Measurements from ENCODE around the gene POLG2. TPM values are rescaled to one million over a fixed set of nuclear protein-coding genes. Genes with fewer than 3 reads are reported as not detected.
"Not testable (repeated sequence)": the region's sequence is repeated elsewhere in the genome, so short reads cannot be mapped to it uniquely, and the experiment has no call there.

Gene POLG2
- total RNA-seq, 4 donors from 2014 or later, result 10.6 to 15.0 (median 13.1) TPM

DNA sequence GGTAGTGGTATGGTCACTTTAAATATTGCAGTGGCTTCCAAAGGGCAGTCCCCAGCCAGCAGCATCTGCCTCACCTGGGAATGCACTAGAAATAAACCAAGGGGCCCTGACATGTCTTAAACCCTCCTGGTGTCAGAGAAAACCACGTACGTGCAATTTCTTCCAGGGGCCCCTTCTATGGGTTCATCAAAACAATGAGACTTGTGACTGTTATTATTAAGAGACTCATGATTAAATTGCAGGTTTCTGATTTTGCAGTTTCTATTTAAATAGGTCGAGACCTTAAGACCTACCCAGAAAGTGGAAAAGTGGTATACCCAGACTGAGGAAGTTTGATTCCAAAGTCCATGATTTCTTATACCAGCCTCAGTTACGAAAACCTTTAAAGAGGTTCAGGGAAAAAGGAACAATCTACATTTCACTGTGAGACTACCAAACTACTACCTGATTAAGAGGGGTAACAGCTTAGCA is 746 bp upstream of the POLG2 start:
- H3K4me3 ChIP-seq (replicated peaks in 1 of 3), result peak overlapping the region in 2 of 3 donors; percentile 41 to 56
- 61 to 70% methylated on average over 4 of the region's 4 CpGs for WGBS, 2 donors
- DNase-seq, result no peak
- intact Hi-C loops (cut with DNase I), result loop anchor here (10.0 kb wide), 1 partner anchor 193 kb away; no protein-coding TSS in a partner anchor
- H3K27me3 ChIP-seq, result no peaks in the 10 kb centered on the region
- no peak for TF ChIP-seq POLR2A (IDR thresholded peaks at IDR 0.05)
- TF ChIP-seq, protein P1, sequence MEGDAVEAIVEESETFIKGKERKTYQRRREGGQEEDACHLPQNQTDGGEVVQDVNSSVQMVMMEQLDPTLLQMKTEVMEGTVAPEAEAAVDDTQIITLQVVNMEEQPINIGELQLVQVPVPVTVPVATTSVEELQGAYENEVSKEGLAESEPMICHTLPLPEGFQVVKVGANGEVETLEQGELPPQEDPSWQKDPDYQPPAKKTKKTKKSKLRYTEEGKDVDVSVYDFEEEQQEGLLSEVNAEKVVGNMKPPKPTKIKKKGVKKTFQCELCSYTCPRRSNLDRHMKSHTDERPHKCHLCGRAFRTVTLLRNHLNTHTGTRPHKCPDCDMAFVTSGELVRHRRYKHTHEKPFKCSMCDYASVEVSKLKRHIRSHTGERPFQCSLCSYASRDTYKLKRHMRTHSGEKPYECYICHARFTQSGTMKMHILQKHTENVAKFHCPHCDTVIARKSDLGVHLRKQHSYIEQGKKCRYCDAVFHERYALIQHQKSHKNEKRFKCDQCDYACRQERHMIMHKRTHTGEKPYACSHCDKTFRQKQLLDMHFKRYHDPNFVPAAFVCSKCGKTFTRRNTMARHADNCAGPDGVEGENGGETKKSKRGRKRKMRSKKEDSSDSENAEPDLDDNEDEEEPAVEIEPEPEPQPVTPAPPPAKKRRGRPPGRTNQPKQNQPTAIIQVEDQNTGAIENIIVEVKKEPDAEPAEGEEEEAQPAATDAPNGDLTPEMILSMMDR (IDR thresholded peaks at IDR 0.05), result no peak
- H3K36me3 ChIP-seq, result peaks cover 48 to 54% of the 10 kb centered on the region in 2 donors
- no peaks in the 10 kb centered on the region for H3K9me3 ChIP-seq
- H3K27ac ChIP-seq, result peak overlapping the region in 2 of 3 donors; percentile 26 to 76
- H3K4me1 ChIP-seq, result peaks cover 10 to 46% of the 10 kb centered on the region in 2 donors

DNA sequence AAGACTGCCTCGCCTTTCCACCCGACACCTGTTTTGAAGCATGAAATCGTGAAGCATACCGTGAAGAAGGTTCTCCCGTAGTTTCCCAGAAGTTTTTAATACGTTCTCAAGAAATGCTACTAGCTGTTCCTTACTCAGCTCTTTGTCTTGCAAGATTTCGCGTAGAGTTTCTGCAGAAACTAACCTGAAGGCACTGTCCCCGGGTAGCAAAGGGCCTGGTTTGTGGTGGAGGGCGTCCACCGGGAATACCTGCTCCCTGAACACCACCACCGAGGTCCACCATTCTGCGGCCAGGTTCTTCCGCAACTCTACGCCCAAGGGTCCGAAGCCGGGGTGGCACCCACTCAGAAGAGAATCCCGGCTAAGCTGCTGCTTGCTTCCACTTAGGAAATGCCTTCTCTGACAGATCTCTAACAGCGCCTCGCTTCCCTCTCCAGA is 487 bp downstream of the POLG2 start:
- H3K4me1 ChIP-seq, result peaks cover 10 to 35% of the 10 kb centered on the region in 2 donors
- DNase-seq, result no peak
- intact Hi-C loops (cut with DNase I), result loop anchor here (10.0 kb wide), 1 partner anchor 192 kb away; no protein-coding TSS in a partner anchor
- H3K9me3 ChIP-seq, result no peaks in the 10 kb centered on the region
- H3K27ac ChIP-seq, result peak overlapping the region in 2 of 3 donors; percentile 26 to 76
- peak overlapping the region; percentile 41 to 56 (median 50) for H3K4me3 ChIP-seq (replicated peaks in 1 of 3)
- H3K36me3 ChIP-seq, result peaks cover 46% of the 10 kb centered on the region in 2 donors
- no peaks in the 10 kb centered on the region for H3K27me3 ChIP-seq
- TF ChIP-seq, protein P1 (IDR thresholded peaks at IDR 0.05), result no peak
- no peak for TF ChIP-seq POLR2A (IDR thresholded peaks at IDR 0.05)
- WGBS, 2 donors, result 1 to 4% methylated on average over 18 to 20 of the region's 20 CpGs

DNA sequence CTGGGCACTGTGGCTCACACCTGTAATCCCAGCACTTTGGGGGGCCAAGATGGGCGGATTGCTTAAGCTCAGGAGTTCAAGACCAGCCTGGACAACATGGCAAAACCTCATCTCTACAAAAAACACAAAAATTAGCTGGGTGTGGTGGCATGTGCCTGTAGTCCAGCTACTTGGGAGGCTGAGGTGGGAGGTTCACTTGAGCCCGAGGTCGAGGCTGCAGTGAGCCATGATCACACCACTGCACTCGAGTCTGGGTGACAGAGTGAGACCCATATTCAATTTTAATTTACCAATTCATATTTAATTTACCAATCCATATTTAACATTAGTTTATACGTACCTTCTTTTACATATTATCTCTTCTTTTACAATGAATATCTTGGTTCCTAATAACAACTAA is 1.6 kb downstream of the POLG2 start:
- not testable (repeated sequence) for H3K27me3 ChIP-seq; H3K9me3 ChIP-seq; H3K27ac ChIP-seq; DNase-seq; H3K4me3 ChIP-seq (replicated peaks in 1 of 3)
- WGBS, 2 donors, result 93 to 94% methylated on average over 5 of the region's 5 CpGs
- intact Hi-C loops (cut with DNase I), result loop anchor here (10.0 kb wide), 1 partner anchor 190 kb away; no protein-coding TSS in a partner anchor
- Histone ChIP-seq H3K36me3 (peaks cover 39 to 42% of the 10 kb centered on the region in 2 donors), H3K4me1 (peaks cover 10 to 26% of the 10 kb centered on the region in 2 donors)

DNA sequence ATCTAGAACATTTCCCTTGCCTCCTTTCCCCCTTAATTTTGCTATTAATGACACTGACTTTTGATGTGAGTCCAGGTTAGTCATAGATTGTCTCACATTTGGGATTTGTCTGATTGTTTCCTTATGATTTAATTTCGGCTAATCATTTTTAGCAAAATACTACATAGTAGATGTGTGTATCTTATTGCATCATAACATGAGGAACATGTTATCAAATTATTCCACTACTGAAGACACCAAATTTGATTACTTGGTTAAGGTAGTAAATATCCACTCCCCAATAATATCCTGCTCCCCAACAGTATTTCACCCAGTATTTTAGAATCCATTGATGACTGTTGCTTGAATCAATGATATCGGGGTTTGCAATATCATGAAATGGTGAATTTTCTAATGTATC is 2.7 kb downstream of the POLG2 start:
- Histone ChIP-seq H3K36me3 (peaks cover 36 to 38% of the 10 kb centered on the region in 2 donors), H3K27ac (no peak overlapping the region), H3K4me1 (peaks cover 10 to 26% of the 10 kb centered on the region in 2 donors), H3K9me3 (no peaks in the 10 kb centered on the region), H3K4me3 (replicated peaks in 1 of 3) (no peak overlapping the region), H3K27me3 (no peaks in the 10 kb centered on the region)
- WGBS, 2 donors, result 92 to 94% methylated on average over 2 of the region's 2 CpGs
- DNase-seq, result no peak
- TF ChIP-seq POLR2A (IDR thresholded peaks at IDR 0.05), result no peak
- TF ChIP-seq, protein P1 (IDR thresholded peaks at IDR 0.05), result no peak
- intact Hi-C loops (cut with DNase I), result loop anchor here (5.0 to 10.0 kb wide), 2 partner anchors 72 to 189 kb away; no protein-coding TSS in a partner anchor

DNA sequence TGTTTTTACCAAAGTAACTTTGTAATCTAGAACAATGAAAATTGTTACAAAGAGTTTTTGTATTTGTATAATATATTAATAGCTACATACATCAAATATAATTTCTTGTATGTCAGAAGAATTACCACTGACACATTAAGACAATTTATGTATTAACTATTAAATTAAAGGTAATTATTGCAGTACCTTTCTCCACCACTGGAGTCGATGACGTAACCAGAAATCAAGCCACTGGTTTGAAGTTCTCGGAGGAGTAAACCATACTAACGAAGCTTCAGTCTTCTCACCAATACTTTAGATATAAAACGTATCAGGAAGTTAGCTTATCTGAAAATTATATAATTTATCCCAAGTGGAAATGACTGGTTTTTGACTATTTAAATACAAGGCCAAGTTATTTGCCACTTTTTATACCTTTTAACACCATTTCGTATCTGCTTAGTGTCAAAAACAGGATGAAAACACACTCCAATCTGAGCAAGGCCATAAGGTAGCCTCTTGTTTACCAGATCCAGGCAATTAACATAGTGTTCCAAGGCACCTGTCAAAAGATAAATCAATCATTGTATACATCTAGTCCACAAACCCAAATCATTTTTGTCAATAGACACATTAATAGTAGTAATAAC is 4.3 kb downstream of the POLG2 start:
- Histone ChIP-seq H3K4me1 (peaks cover 10 to 21% of the 10 kb centered on the region in 2 donors), H3K36me3 (peaks cover 26 to 30% of the 10 kb centered on the region in 2 donors), H3K4me3 (replicated peaks in 1 of 3) (no peak overlapping the region), H3K27me3 (no peaks in the 10 kb centered on the region), H3K27ac (no peak overlapping the region), H3K9me3 (no peaks in the 10 kb centered on the region)
- DNase-seq, result no peak
- intact Hi-C loops (cut with DNase I), result loop anchor here (5.0 to 10.0 kb wide), 2 partner anchors 70 to 188 kb away; no protein-coding TSS in a partner anchor
- TF ChIP-seq POLR2A (IDR thresholded peaks at IDR 0.05), result no peak
- TF ChIP-seq, protein P1 (IDR thresholded peaks at IDR 0.05), result peak; percentile 3 to 60 (median 28)
- 84 to 87% methylated on average over 6 of the region's 6 CpGs for WGBS, 2 donors

All from thyroid gland (tissue), 4 donors.